ENCODE results near the gene DAGLA.

Gene DAGLA

DNA sequence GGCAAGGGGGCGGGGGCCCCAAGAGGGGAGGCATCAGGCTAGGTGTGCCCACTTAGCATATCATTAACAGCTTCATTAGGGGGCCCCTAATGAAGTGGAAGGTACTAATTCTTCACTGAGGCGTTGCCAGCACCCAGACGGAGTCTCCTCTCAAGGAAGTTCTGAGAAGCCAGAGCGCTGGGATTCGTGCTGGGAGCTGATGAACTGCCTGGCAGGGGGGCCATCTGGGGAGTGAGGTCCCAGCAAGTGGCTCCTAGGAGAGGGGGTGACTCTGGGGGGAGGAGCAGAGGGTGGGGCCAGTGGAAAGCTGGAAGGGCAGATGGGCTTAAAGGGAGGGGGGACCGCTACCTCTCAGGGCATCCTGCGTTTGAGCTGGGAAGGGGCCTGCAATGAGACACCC is 29.8 kb downstream of the DAGLA start:
- DNase-seq, result no peak

DNA sequence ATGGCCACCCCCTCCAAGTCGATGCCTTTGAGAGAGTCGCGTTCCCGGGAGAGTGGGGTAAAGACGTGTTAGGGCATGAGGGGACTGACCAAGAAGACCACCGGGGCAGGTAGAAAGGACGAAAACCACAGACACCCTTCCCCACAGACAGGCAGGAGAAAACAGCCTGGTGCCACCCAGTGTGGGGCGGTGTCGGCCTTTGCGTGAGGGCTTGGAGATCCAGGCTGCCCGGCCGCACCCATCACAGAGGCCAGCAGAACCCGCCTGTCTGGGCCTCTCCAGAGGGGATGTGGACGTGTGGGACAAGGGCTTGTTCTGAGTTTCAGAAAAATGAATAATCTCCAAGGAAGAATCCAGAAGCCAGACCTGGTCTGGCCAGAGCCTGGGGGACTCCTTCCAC is 30.8 kb downstream of the DAGLA start:
- DNase-seq, result no peak

DNA sequence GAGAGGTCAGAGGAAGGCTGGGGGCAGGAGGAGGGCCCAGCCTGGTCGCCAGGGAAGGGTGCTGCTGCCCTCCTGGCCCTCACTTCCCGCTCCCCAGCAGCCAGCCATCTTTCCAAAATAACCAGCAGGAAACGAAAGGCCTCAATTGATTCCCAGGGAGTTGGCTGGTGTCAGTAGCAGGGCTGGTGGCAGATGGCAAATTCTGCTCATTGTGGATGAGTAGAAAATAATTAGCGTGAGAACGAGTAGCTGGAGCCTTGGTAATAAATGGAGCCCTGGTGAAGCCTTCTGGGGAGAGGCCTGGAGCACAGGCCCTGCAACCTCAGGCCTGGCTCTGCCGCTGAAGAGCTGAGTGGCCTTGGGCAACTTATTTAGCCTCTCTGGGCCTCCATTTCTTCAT is 31.3 kb downstream of the DAGLA start:
- no peak for DNase-seq

DNA sequence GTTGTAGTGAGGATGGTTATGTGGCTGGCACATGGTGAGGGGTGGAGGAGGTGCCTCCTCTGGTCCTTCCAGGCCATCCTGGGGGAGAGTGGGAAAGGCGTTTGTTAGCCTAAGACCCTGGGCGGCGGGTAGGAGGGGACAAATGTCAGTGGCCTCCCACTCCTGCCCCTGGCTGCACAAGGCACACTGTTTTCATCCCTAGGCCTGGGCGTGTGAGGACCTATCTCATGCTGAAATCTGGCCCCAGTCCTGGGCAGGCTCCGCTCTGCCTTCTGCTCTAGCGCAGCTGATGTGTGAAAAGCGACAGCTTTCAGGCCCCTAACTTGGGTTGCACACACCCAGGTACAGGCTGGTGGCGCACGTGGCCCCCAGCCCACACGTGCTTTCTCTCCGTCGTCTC is 32.1 kb downstream of the DAGLA start:
- DNase-seq, result no peak

DNA sequence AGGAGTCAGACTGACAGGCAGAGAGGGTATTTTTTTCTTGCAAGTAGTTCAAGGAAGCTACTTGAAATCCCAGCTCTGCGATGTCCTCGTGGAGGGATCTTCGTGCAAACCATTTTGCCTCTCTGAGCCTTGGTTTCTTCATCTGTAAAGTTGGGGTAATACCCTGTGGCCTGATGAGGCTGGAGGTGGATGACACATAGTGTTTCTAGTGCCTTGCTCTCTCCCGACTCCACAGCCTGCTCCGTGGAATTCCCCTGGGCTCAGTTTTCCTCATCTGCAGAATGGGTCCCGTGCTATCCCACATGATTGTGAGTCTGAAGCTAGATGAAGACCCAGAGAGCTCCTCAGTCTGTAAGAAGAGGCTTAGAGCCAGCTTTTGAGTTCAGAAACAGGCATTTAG is 32.7 kb downstream of the DAGLA start:
- DNase-seq, result no peak

DNA sequence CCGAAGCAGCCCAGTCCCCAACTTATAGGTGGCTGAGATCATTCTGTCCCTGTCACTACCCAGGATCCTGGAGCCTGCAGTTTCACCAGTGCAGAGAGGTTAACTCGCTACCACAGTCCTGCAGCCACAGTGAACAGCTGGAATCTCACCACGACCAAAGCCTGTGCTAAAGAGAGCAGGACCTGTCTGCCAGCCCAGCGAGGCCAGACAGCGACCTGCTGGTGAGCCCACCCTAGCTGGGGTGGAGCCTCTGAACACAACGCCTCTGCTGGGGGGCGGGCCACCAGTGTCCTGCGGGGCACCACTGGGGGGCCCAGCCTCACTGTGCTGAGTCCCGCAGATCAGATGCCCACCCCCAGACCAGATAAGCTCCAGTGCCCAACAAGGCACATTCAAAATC is 33.3 kb downstream of the DAGLA start:
- DNase-seq, result no peak

DNA sequence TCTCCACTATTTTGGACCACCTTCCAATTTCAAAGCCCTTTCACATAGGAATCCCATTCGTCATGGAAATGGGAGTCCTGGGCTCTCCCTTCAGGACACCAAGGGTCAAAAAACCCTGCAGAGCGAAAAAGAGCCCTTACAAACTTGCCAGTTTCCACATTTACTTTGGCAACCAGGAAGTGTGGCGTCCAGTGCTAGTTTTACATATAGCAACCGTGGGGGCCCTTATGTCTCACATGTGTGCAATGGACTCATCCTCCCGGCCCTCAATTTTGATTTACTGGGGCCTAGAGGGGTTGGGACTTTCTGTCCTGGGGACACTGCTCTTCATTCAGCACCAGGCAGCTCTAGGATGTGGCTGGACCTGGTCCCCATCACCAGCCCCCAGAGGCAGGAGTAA is 33.7 kb downstream of the DAGLA start:
- DNase-seq, result no peak

DNA sequence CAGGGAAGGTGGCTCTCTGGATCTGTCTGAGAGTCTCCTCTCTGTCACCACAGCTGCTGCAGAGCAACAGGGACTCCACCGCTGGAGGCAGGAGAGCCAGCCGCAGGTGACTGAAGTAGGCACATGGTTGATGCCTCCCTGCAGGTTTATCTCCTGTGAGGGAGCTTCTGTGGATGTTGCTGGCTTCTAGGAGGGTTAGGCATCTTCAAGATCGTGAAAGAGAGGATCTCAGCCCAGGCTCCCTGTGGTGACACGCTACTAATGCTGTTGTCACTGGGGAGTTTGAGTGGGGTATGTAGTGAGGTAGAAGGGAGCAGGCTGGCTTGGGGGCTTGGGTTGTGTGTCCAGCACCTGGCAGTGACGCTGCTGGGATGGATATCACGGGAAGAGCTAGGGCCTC is 34.1 kb downstream of the DAGLA start:
- DNase-seq, result no peak

DNA sequence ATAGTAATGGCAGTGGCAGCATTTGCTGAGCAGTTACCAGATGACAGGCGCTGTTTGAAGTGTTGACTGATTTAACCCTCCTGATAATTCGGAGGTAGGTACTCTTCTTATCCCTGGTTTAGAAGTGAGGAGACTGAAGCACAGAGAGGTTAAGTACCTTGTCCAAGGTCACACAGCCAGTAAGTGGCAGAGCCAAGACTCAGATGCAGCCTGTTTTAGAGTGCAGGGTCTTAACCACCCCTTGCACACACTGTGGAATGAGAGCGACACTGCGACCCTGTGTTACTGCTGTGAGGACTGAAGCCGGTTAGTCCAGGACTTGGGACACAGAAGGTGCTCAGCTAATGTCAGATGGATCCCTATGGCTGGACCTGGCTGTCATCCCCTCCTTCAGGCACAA is 34.7 kb downstream of the DAGLA start:
- no peak for DNase-seq

DNA sequence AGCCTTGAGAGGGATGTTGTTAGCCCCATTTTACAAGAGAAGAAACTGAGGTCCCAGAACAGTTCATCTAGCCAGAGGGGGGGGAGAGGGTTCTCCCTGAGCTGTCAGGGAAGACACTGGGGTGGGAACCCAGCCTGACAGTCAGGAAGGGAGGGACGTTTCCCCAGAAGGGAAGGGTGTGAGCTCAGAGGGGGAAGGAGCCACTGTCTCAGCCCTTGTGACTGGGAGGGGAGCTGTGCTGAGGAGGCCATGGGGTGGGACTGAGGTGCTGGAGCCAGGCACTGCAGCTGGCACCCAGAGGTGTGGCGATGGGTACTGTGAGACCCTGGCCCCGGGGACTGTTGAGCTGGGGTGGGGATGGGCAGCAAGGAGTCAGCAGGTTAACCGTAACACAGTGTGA is 35.7 kb downstream of the DAGLA start:
- DNase-seq, result no peak

DNA sequence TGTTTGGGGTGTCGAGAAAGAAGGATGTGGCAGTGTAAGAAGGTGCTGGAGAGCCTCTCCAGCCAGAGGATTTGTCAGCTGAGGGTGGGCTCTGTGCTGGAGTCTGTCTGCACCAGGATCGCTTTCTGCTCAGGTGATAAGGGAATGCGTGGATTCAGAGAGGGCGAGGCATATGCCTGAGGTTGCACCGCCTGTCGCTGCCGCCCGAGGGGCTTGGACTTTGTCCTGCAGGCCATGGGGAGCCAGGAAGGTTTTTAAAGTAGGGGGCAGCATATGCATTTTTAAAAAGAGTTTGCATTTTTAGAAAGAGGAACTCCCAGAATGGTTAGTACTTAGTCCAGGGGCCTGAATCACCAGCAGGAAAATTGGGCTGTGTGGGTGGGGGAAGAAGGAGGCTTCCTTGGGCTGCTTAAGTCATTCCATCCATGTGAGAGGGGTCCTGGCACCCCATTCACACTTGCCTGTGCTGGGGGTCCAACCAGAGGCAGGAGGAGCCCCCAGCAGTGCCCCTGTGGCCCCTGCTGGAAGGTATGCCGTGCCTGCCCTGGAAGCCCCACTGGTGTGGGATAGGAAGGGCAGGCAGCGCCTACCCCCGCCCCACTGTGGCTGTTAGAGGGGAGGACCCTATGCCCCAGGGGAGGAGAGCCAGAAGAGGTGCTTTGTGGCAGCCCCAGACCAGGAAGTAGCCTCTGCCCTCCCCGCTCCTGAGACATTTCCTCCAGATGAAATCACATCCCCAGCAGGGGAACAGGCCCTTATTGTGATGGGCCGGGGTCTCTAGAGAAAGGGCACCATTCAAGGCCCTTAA is 36.5 kb downstream of the DAGLA start:
- peak; percentile 21 for DNase-seq

DNA sequence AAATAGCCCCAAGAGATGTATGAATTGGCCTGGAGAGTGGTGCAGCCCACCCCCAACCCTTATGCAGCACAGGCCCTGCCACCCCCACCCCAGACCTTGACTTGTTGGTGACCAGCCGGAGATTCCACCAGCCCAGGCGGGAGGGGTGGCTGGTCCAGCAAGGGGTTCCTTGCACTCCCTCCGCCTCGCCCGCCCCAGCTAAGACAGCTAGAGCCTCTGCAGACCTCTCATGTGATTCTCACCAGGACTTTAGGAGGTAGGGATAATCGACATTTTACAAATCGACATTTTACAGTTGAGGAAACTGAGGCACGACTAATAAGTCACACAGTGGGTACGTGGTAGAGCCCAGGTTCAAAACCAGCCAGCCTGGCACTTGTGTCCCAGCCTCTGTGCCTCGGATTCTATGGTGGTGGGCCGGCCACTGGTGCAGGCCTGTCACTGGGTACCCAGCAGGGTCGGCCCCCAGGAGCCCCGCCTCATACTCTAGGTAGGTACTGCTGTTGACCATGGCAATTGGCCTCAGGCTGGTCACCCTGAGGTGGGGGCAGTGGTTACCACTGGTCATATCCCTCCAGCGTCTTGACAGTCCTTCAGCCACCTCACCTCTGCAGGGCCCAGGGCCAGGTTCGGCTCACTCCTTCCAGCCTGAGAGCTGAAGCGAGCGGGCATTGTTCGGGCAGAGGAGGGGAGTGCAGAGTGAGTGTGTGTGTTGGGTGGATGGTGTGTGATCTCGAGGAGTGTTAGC is 37.3 kb downstream of the DAGLA start:
- no peak for DNase-seq

DNA sequence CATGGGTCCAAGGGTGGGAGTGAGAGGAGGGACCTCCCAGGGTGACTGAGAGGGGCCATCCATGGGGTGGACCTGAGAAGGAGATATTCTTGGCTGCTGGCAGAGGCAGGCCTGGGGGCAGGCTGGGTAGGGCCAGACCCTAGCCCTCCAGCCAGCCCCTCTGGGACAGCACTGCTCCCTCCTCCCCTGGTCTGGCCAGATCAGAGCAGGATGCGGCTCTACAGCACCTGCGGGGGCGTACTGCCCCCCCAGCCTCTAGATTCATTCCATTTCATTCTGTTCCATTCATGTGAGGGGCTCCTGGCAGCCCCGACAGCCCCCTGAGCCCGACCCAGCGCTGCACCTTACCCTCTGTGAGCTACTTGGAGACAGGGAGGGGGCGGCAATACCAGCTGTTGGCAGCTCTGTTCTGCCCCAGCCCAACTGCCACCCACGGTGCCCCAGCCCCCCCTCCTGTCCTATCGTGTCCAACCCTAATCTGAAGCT is 37.9 kb downstream of the DAGLA start:
- no peak for DNase-seq

DNA sequence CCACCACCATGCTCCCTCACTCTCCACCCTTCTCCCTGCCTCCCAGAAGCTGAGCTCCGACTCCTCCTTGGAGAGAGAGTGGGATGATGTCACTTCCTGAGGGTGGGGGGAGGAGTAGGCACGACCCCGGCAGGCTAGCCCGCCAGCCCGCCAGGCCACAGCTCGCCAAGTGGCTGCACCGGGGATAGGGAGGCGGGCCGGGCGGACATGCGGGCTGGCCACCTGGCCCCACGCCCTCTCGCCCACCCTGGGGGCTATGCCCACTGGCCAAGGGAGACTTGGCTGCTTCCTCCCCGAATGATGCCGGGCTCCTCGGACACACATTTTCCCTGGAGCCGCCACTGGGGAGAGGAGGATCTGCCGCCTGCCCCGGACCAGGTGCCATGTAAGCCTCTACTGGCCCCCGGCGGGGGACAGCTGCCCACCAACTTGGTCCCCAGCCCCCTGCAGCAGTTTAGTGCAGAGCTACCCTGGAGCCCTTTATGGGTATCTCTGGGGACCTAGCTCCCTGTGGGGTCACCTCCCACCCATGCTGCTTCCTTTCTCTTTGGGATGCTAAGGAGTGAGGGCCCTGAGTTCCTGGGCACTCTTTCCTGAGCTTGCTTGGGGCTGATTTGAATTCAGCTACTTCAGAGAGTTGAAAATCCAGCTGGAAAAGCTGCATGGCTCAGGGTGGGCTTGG is 38.6 kb downstream of the DAGLA start:
- no peak for DNase-seq

DNA sequence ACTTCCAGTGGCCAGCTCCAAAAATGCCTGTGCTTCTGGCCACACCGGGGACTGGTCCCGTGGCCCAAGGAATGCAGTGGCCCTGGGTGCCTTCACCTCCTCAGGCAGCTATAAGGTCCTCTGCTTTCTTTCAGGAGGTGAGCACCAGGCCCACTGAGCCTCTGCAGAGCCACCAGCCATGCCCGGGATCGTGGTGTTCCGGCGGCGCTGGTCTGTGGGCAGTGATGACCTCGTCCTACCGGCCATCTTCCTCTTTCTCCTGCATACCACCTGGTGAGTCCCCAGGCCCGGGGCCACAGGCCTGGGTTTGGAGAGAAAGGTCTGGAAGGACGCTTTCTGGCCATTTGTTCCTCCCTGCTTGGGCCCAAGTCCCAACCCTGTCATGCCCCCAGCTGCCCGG is 39.8 kb downstream of the DAGLA start:
- no peak for DNase-seq

DNA sequence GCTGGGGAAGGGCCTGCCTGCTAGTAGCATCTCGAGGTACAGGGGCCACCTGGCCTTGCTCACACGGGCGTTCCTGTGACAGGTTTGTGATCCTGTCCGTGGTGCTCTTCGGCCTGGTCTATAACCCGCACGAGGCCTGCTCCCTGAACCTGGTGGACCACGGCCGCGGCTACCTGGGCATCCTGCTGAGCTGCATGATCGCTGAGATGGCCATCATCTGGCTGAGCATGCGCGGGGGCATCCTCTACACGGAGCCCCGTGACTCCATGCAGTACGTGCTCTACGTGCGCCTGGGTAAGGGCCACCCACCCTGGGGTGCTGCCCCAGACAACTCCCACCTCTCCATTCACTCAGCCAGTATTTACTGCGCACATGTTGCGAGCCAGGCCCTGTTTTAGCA is 40.4 kb downstream of the DAGLA start:
- no peak for DNase-seq

DNA sequence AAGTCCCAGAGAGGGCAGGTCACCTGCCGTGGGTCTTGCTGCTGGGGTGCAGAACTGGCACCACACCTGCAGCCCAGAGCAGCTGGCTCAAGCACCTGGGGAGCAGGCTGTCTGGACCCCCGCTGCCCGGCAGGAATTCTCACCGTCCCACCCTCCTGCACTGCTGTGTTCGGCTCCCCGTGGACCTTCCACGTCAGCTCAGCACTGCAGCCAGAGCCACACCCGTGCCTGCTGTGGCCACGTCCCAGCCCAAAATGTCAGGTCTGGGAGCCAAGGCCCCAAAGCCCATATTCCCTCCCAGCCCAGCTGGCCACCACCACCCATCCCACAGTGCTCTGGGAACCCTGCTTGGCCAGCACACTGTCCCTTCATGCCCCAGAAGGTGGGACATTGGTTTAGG is 44.2 kb downstream of the DAGLA start:
- DNase-seq, result no peak

DNA sequence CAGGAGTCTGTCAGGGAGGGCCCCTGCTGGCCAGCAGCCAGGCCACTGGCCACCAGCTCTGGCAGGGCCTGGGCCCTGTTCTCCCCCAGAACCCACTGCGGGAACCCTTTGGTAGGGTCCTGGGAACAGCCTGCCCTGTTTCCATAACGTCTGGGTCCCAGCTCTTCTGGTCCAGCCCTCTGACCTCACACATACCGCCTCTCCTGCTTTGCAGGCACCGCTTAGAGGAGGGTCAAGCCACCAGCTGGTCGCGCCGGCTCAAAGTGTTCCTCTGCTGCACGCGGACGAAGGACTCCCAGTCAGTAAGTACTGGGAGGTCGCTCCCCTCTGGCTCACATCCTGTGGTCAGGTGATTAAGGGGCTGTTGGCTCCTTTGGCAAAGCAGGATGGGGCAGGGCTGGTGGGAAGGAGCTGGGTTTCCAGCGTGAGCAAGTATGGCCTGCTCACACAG is 45.6 kb downstream of the DAGLA start:
- no peak for DNase-seq

DNA sequence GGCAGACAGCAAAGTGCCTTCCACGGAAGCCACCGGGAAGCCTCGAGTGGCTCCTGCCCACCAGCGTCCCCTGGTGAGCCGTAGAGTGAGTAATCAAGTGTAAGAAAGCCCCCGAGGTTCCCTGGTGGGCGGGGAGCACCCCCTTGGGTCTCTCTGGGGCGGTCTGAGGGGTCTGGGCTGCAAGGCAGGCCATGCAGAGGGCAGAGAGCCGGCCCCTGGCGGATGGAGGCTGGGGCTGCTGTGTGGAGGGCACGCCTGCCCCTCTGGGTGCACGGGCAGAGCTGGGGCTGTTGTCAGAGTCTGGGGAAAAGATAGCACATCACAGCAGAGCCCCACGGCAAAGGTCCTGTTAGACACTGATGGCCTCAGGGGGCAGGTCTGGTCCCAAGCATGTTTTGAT is 46.6 kb downstream of the DAGLA start:
- DNase-seq, result no peak

DNA sequence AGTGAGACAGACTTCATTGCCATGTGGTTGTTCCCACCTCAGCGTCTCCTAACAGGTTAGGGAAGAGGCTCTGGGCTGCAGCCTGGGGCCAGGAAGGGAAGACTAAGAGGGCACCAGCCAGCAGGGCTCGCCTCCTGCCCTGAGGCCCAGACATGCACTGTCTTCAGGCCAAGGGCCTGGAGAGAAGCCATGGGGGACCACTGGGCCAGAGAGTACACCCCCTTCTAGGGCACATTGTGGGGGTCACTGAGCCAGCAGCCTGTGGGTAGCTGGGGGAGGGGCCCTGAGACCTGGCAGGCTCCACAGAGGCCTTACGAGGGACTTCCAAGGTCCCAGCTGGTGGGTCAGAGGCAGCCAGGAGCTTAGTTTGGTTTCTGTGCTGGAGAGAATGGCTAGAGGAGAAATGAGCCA is 47.2 kb downstream of the DAGLA start:
- no peak for DNase-seq

DNA sequence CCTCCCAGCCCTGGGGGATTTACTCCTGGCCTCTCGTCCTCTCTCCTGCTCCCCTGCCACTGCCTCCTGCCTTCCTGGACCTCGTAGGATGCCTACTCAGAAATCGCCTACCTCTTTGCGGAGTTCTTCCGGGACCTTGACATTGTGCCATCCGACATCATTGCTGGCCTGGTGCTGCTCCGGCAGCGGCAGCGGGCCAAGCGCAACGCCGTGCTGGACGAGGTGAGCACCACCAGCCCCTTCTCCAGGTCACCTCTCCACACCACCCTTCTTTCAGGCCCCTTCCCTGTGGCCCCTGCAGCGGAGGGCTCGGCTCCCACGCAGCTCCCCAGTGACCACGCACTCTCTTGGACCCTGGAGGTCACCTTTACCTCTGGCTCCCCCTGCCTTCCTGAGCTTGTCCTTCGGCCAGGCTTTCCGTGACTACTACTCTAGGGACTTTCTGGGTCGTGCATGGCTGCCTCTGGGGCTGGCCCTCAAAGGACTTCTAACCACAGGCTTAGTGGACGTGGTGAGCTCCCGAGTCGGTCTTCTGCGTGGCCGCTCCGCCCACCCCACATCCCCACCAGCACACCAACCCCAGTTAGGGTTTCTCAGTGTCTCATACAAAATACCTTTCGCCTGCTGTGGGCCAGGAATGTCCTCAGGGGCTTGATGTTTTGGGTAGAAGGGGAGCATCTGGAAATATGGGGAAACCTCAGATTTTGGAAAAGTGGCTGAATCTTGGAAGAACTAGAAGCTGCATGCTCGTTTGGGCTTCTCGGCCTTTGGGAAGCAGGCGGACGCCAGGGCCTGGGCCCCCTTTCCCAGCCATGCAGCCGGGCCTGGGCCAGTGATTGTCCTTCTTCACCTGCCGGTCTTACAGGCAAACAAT is 48.1 kb downstream of the DAGLA start:
- DNase-seq, result no peak

DNA sequence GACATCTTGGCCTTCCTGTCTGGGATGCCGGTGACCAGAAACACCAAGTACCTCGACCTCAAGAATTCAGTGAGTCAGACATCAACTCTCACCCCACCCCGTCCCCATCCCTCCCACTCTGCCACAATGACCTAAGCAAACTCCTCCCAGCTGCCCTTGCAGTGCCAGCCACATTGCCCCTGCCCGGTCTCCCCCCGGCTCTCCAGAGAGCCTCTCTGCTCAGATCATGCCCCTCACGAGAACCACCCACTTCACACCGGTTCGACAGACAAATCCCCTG is 48.7 kb downstream of the DAGLA start:
- DNase-seq, result no peak
